ENCODE results near the gene TNIK.

The TNIK gene

GRCh38 chr3:171257251-171258203 is 202.7 kb downstream of the TNIK start:
- H3K9me3 ChIP-seq (ENCODE audit: insufficient read depth, low read length), result no peaks in the 10 kb centered on the region
- H3K4me2 ChIP-seq (ENCODE audit: low read length), result peak overlapping the region; percentile 61
- H3K9ac ChIP-seq (ENCODE audit: low read length), result peak overlapping the region; percentile 88
- no peaks in the 10 kb centered on the region for H3K36me3 ChIP-seq (replicated peaks; ENCODE audit: low read depth, low read length)
- H3K27me3 ChIP-seq (ENCODE audit: low read depth, low read length), result no peaks in the 10 kb centered on the region
- peak overlapping the region; percentile 33 for H3K4me3 ChIP-seq (ENCODE audit: low read length)
- no peak for TF ChIP-seq CTCF (IDR thresholded peaks at IDR 0.05; ENCODE audit: low read depth, low read length)
- TF ChIP-seq EZH2phosphoT487 (IDR thresholded peaks at IDR 0.05; ENCODE audit: low read depth), result no peak
- no peak overlapping the region for H2AFZ ChIP-seq (ENCODE audit: low read depth, low read length)
- peaks cover 98% of the 10 kb centered on the region for H3K4me1 ChIP-seq (ENCODE audit: low read length)
- H3K27ac ChIP-seq (ENCODE audit: low read length), result peak overlapping the region; percentile 99
- H3K79me2 ChIP-seq (ENCODE audit: low read length), result peaks cover 79% of the 10 kb centered on the region
- H4K20me1 ChIP-seq (ENCODE audit: insufficient read depth, low read length), result no peaks in the 10 kb centered on the region

DNA sequence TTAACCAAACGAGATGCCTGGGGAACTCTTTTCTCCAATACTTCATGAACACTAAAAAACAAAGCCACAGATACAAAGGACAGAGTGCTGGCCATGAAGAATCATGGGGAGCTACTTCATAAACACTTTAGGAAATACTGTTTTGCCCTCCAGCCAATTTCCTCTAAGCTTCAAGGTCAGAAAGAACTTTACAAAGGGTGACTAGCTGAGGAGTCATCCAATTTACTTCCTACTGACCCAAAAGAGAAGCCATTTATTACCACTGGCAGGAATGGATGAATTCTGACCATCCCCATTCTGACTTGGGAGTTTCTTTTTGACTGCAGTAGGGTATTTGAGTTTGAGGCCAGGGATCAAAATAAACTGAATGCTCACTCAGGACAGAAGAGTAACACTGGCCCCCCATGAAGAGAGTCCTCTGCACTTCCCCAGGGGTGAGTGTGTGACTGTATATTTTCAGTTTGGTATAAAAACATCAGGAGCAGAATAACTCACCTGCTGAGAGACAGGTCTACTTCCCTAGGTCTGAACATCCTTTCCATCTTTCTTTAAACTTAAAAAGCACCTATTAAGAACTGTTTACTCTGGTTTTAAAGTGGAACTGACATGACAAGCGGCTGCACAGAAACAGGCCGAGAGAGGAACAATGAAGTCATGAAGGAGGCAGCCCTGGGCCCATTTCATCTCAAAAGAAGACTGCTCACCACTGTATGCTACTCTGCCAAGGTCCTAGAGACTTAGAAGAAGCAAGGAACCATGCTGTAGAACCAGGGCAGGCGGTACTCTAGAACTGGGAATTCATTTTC is 203.6 kb downstream of the TNIK start:
- peak overlapping the region; percentile 28 for H3K4me3 ChIP-seq (ENCODE audit: low read length)
- peak overlapping the region; percentile 99 for H3K27ac ChIP-seq (ENCODE audit: low read length)
- H3K27me3 ChIP-seq (ENCODE audit: low read depth, low read length), result no peaks in the 10 kb centered on the region
- H3K79me2 ChIP-seq (ENCODE audit: low read length), result peaks cover 79% of the 10 kb centered on the region
- H3K9ac ChIP-seq (ENCODE audit: low read length), result peak overlapping the region; percentile 88
- TF ChIP-seq CTCF (IDR thresholded peaks at IDR 0.05; ENCODE audit: low read depth, low read length) (no peak), EZH2phosphoT487 (IDR thresholded peaks at IDR 0.05; ENCODE audit: low read depth) (no peak)
- no peaks in the 10 kb centered on the region for H3K36me3 ChIP-seq (replicated peaks; ENCODE audit: low read depth, low read length)
- H2AFZ ChIP-seq (ENCODE audit: low read depth, low read length), result no peak overlapping the region
- peak overlapping the region; percentile 61 for H3K4me2 ChIP-seq (ENCODE audit: low read length)
- H3K9me3 ChIP-seq (ENCODE audit: insufficient read depth, low read length), result no peaks in the 10 kb centered on the region
- H3K4me1 ChIP-seq (ENCODE audit: low read length), result peaks cover 98% of the 10 kb centered on the region
- H4K20me1 ChIP-seq (ENCODE audit: insufficient read depth, low read length), result no peaks in the 10 kb centered on the region

DNA sequence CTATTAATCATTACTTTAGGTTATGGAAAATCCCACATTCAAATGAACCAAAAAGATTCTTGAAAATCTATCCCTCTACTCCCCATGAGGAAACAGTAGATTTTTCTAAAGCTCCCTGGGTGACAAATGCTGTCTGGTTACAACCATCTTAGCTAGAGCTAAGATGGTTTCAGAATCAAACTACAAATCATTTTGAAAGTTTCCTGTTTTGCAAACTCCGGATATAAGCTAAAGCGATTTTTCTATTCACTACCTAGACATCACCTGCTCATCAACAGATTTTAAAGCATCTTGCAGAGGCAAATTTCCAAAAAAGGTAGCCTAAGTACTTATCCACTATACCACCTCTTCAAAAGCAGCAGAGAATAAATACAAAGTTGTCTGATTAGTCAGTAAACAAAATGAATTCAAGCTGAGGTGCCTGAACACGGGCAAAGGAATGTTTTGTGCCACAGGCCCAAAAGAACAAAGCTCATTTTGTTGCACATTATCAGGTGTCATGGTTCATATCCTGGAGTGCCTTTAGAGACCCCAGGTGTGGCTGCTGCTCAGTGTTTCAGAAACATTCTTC is 204.9 kb downstream of the TNIK start:
- peak overlapping the region; percentile 28 for H3K4me3 ChIP-seq (ENCODE audit: low read length)

More for the DNA sequence above, 204.9 kb downstream of the TNIK start:
- Histone ChIP-seq H3K9me3 (ENCODE audit: insufficient read depth, low read length) (no peaks in the 10 kb centered on the region), H3K27ac (ENCODE audit: low read length) (peak overlapping the region; percentile 99), H4K20me1 (ENCODE audit: insufficient read depth, low read length) (no peaks in the 10 kb centered on the region), H3K4me1 (ENCODE audit: low read length) (peaks cover 98% of the 10 kb centered on the region), H3K27me3 (ENCODE audit: low read depth, low read length) (no peaks in the 10 kb centered on the region), H2AFZ (ENCODE audit: low read depth, low read length) (no peak overlapping the region), H3K4me2 (ENCODE audit: low read length) (peak overlapping the region; percentile 61), H3K79me2 (ENCODE audit: low read length) (peaks cover 78% of the 10 kb centered on the region), H3K36me3 (replicated peaks; ENCODE audit: low read depth, low read length) (no peaks in the 10 kb centered on the region), H3K9ac (ENCODE audit: low read length) (peak overlapping the region; percentile 88)
- TF ChIP-seq EZH2phosphoT487 (IDR thresholded peaks at IDR 0.05; ENCODE audit: low read depth) (no peak), CTCF (IDR thresholded peaks at IDR 0.05; ENCODE audit: low read depth, low read length) (no peak)
